Subcutaneous abdominal adipose tissue (tissue), 5 donors: ENCODE measurements around the gene TRAK1.

Experiments used
- H3K27ac ChIP-seq: one replicate; pipeline ENCODE4 v1.7.0; 2013; ENCODE audit warnings: low read depth, mild to moderate bottlenecking, inconsistent platforms, low read length, moderate library complexity
- H3K27me3 ChIP-seq, 5 donors: one replicate each; pipeline ENCODE4 v1.7.0; 2013; ENCODE audit warnings: low read length in 5 of 5, inconsistent platforms in 1 of 5; ENCODE audit not compliant: control insufficient read depth in 5 of 5, insufficient read depth in 4 of 5
- H3K36me3 ChIP-seq, 5 donors: one replicate each; pipeline ENCODE4 v1.7.0; 2013; ENCODE audit warnings: low read length in 5 of 5; ENCODE audit not compliant: control insufficient read depth in 5 of 5, insufficient read depth in 5 of 5
- H3K4me1 ChIP-seq, 5 donors: one replicate each; pipeline ENCODE4 v1.7.0; 2013; ENCODE audit warnings: low read length in 5 of 5, mild to moderate bottlenecking in 3 of 5, moderate library complexity in 1 of 5; ENCODE audit not compliant: control insufficient read depth in 5 of 5, insufficient read depth in 5 of 5
- H3K4me3 ChIP-seq, 5 donors: one replicate each; pipeline ENCODE4 v1.7.0; 2013; ENCODE audit warnings: low read length in 5 of 5, low read depth in 1 of 5
- H3K9ac ChIP-seq, 5 donors: one replicate each; pipeline ENCODE4 v1.7.0; 2013; ENCODE audit warnings: low read length in 5 of 5, mild to moderate bottlenecking in 4 of 5, moderate library complexity in 3 of 5
- H3K9me3 ChIP-seq, 5 donors: one replicate each; pipeline ENCODE4 v1.7.0; 2013; ENCODE audit warnings: low read length in 5 of 5; ENCODE audit not compliant: control insufficient read depth in 5 of 5
- donor health status: healthy.
- donor health status: healthy.
- donor health status: healthy.
- donor health status: healthy.
- donor health status: healthy.

The TRAK1 gene

DNA sequence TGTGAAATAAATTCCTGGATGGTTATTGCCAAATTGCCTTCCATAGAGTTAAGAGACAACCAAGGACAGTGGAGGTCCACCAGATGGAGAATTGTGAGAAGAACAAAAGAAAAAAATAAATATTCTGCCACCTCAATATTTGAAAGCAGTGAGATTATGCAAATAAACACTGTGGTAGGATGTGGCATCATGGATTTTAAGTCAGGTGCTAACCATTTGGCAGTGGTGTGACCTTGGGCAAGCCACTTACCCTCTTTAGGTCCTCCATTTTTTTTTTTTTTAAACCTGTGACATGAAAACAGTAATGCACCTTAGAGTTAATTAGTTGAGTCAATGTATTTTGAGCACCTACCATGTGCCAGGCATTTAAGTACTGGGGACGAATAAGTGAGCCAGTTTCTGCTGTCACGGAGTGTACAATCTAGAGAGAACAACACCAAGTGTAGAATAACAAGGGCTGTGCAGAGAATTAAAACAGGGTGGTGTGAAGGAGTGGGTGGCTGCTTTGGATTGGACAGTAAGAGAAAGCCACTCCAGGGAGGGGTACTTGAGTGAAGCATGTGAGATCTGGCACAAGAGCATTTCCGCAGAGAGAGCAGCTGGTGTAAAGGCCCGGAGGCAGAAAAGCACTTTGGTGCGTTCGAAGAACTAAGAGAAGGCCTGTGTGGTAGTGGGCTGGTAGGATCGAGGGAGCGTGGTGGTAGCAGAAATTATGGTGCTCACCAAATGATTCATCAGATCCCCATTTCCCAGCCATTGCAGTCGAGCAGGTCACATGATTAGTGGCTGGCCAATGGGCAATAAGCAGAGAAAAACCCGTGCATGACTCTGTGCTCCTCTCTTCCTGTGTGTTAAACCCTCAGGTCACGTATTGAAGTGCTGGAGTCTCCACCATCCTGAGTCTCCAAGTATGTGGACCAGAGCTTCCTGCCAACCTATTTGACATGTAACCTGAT, 135.6 kb downstream of the TRAK1 start:
- H3K36me3 ChIP-seq: peaks cover 6 to 47% (median 29%) of the 10 kb centered on the region in 5 donors
- H3K27me3 ChIP-seq: no peaks in the 10 kb centered on the region
- H3K4me3 ChIP-seq: no peak overlapping the region
- H3K9ac ChIP-seq: no peak overlapping the region
- H3K4me1 ChIP-seq: peaks cover 2 to 21% (median 16%) of the 10 kb centered on the region in 5 donors
- no peaks in the 10 kb centered on the region for H3K9me3 ChIP-seq
- no peak overlapping the region for H3K27ac ChIP-seq

GRCh38 chr3:42228796-42229195, 137.6 kb downstream of the TRAK1 start:
- H3K36me3 ChIP-seq: peaks cover 6 to 27% (median 9%) of the 10 kb centered on the region in 5 donors
- no peak overlapping the region for H3K9ac ChIP-seq
- peaks cover 0 to 19% (median 16%) of the 10 kb centered on the region in 5 donors for H3K4me1 ChIP-seq
- no peaks in the 10 kb centered on the region for H3K27me3 ChIP-seq
- no peak overlapping the region for H3K4me3 ChIP-seq
- H3K27ac ChIP-seq: no peak overlapping the region
- H3K9me3 ChIP-seq: no peaks in the 10 kb centered on the region

DNA sequence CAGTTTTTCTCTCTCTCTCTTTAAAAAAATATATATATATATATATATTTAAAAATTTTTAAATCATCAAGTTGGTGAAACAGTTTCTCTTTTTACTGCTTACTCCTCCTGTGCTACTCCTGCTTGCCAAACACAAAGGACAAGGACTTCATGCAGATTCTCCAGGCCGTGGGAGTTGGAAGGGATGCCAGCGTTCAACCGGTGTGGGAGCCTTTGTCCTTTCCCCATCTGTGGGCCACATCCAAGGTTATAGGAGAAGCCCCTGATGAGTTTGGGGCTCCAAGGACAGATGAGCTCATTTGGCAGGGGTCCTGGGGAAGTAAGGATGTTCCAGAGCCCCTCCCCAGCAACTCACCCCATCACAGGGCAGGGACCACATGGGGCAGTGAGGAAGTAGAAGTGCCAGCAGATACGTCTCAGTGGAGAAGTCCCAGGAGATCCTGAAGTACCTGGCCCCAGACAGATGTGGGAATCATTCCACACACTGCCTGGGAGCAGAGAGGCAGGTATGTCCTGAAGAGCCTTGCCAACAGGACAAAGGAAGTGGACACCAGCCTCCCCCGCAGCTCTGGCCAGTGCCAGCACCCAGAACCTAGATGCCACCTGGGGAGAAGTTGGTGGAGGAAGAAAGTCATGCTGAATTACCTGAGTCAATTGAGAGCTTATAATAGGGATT, 138.2 kb downstream of the TRAK1 start:
- Histone ChIP-seq H3K9ac (peak overlapping the region in 1 of 5 donors; percentile 20), H3K4me3 (no peak overlapping the region), H3K4me1 (peaks cover 0 to 13% (median 10%) of the 10 kb centered on the region in 5 donors), H3K9me3 (no peaks in the 10 kb centered on the region), H3K27ac (no peak overlapping the region), H3K36me3 (peaks cover 3 to 21% (median 3%) of the 10 kb centered on the region in 5 donors), H3K27me3 (no peaks in the 10 kb centered on the region)

DNA sequence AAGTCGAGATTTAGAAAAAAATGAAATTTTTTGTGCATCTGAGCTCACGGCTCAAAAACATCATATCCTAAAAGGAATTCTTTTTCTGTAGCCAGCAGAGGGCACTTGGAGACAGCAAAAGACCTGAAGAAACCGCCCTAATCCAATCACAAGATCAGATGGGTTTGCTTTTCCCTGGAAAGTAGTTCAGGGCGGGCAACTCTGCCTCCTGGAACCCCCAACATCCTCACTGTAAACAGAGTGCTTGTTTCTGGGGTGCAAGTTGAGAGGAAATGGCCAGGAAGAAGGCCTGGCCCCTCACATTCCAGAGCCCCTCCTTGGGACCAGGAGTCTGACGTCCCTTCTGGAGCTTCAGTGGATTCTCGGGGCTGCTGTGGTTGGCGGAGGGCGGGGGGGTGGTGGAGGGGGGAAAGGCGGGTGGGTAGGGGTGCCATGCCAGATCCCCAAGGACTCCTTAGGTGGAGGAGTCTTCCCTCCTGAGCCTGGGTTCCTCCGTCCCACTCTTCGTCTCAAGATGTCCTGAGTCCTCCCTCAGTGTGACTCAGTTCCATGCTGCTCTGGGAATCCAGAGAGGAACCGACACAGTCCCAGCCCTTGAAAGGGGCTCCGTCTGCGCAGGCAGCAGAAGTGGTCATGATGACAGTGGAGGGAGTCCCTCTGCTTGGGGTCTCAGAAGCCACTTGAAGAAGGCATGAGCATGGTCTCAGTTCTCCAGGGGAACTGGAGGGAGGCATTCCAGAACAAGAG, 139.0 kb downstream of the TRAK1 start:
- Histone ChIP-seq H3K9ac (no peak overlapping the region), H3K4me3 (peak overlapping the region in 1 of 5 donors; percentile 23), H3K9me3 (no peaks in the 10 kb centered on the region), H3K36me3 (peaks cover 2 to 14% (median 3%) of the 10 kb centered on the region in 5 donors), H3K27ac (no peak overlapping the region), H3K27me3 (no peaks in the 10 kb centered on the region), H3K4me1 (peaks cover 0 to 8% (median 3%) of the 10 kb centered on the region in 5 donors)

GRCh38 chr3:42230860-42231259, 139.7 kb downstream of the TRAK1 start:
- H3K27ac ChIP-seq: no peak overlapping the region

GRCh38 chr3:42235532-42235931, 144.4 kb downstream of the TRAK1 start:
- peaks cover 6 to 9% (median 8%) of the 10 kb centered on the region in 5 donors for H3K9me3 ChIP-seq

More at GRCh38 chr3:42230860-42231259, 139.7 kb downstream of the TRAK1 start:
- Histone ChIP-seq H3K9ac (no peak overlapping the region), H3K27me3 (no peaks in the 10 kb centered on the region), H3K9me3 (no peaks in the 10 kb centered on the region), H3K4me1 (peaks cover 0 to 7% (median 3%) of the 10 kb centered on the region in 5 donors), H3K4me3 (no peak overlapping the region), H3K36me3 (peaks cover 0 to 6% (median under 1%) of the 10 kb centered on the region in 5 donors)

GRCh38 chr3:42236611-42237010, 145.5 kb downstream of the TRAK1 start:
- Histone ChIP-seq H3K27me3 (no peaks in the 10 kb centered on the region), H3K36me3 (no peaks in the 10 kb centered on the region), H3K4me3 (no peak overlapping the region), H3K27ac (no peak overlapping the region), H3K9ac (no peak overlapping the region), H3K9me3 (peaks cover 6 to 9% (median 8%) of the 10 kb centered on the region in 5 donors), H3K4me1 (no peaks in the 10 kb centered on the region)

More at GRCh38 chr3:42235532-42235931, 144.4 kb downstream of the TRAK1 start:
- Histone ChIP-seq H3K4me1 (no peaks in the 10 kb centered on the region), H3K36me3 (no peaks in the 10 kb centered on the region), H3K27ac (no peak overlapping the region), H3K27me3 (no peaks in the 10 kb centered on the region), H3K4me3 (no peak overlapping the region), H3K9ac (no peak overlapping the region)

GRCh38 chr3:42246091-42246490, 154.9 kb downstream of the TRAK1 start:
- Histone ChIP-seq H3K27me3 (peaks cover 0 to 9% (median 3%) of the 10 kb centered on the region in 5 donors), H3K9ac (no peak overlapping the region), H3K4me1 (peaks cover 0 to 4% (median 0%) of the 10 kb centered on the region in 5 donors), H3K9me3 (no peaks in the 10 kb centered on the region), H3K36me3 (no peaks in the 10 kb centered on the region), H3K27ac (no peak overlapping the region), H3K4me3 (no peak overlapping the region)

- H3K27ac ChIP-seq: no peak overlapping the region
- H3K4me1 ChIP-seq: peaks cover 0 to 4% (median 0%) of the 10 kb centered on the region in 5 donors
- H3K27me3 ChIP-seq: peaks cover 0 to 9% (median 3%) of the 10 kb centered on the region in 5 donors
- peak overlapping the region in 1 of 5 donors; percentile 11 for H3K4me3 ChIP-seq
- H3K36me3 ChIP-seq: no peaks in the 10 kb centered on the region
- no peaks in the 10 kb centered on the region for H3K9me3 ChIP-seq
- no peak overlapping the region for H3K9ac ChIP-seq
These were observed 156.4 kb downstream of the TRAK1 start for GRCh38 chr3:42247576-42248027.
